ENCODE measurements around the gene BST1.

- no peak for TF ChIP-seq POLR2A (IDR thresholded peaks at IDR 0.05)
- TF ChIP-seq CTCF (IDR thresholded peaks at IDR 0.05), result no peak
Observed at GRCh38 chr4:15683143-15683495, 19.7 kb upstream of the BST1 start.

All from body of pancreas (tissue), 4 donors.